Loucy (cell line): Measurements from ENCODE around the gene NR3C2.
"Not testable (repeated sequence)": the region's sequence is repeated elsewhere in the genome, so short reads cannot be mapped to it uniquely, and the experiment has no call there.

Source experiments
- H2AFZ ChIP-seq: fragments of 200-600 bp; sonication (generic); 2 replicates; pipeline ENCODE4 v1.6.0; 2016; ENCODE audit warnings: antibody characterized with exemption, mild to moderate bottlenecking, low read length, moderate library complexity
- H3F3A ChIP-seq: fragments of 200-600 bp; 2 replicates; pipeline ENCODE4 v1.6.0; 2016; ENCODE audit warnings: antibody characterized with exemption, low read depth, mild to moderate bottlenecking
- H3K27me3 ChIP-seq: fragments of 200-600 bp; sonication (generic); 2 replicates; pipeline ENCODE4 v1.6.1; 2014; ENCODE audit warnings: low read length, mild to moderate bottlenecking; ENCODE audit not compliant: insufficient read depth, poor library complexity, severe bottlenecking
- H3K36me3 ChIP-seq: fragments of 200-600 bp; sonication (generic); 2 replicates; pipeline ENCODE4 v1.6.1; 2016; ENCODE audit warnings: low read length; ENCODE audit not compliant: insufficient read depth
- H3K4me1 ChIP-seq: fragments of 200-600 bp; sonication (generic); 2 replicates; pipeline ENCODE4 v1.5.1; 2014; ENCODE audit warnings: low read length, mild to moderate bottlenecking; ENCODE audit not compliant: insufficient read depth, poor library complexity, severe bottlenecking
- H3K4me2 ChIP-seq: fragments of 200-600 bp; sonication (generic); 2 replicates; pipeline ENCODE4 v1.6.0; 2014; ENCODE audit warnings: antibody characterized with exemption, low read length, low read depth, mild to moderate bottlenecking; ENCODE audit not compliant: poor library complexity, severe bottlenecking
- H3K4me3 ChIP-seq: fragments of 200-600 bp; sonication (generic); 2 replicates; pipeline ENCODE4 v1.5.1; 2014; ENCODE audit warnings: low read length, mild to moderate bottlenecking, mixed read lengths; ENCODE audit not compliant: poor library complexity, severe bottlenecking
- H3K79me2 ChIP-seq: fragments of 200-600 bp; sonication (generic); 2 replicates; pipeline ENCODE4 v1.6.1; 2014; ENCODE audit warnings: low read length; ENCODE audit not compliant: insufficient read depth
- H3K9ac ChIP-seq: fragments of 200-600 bp; sonication (generic); 2 replicates; pipeline ENCODE4 v1.6.0; 2014; ENCODE audit warnings: mild to moderate bottlenecking, low read depth, low read length, moderate library complexity; ENCODE audit not compliant: poor library complexity, severe bottlenecking
- H3K9me2 ChIP-seq: fragments of 200-600 bp; sonication (generic); replicated peaks from 2 replicates; pipeline ENCODE4 v1.6.1; 2016; ENCODE audit warnings: low read depth, low read length, mixed read lengths
- H3K9me3 ChIP-seq: fragments of 200-600 bp; sonication (generic); 2 replicates; pipeline ENCODE4 v1.6.1; 2014; ENCODE audit warnings: mild to moderate bottlenecking, antibody characterized with exemption, low read length, low read depth; ENCODE audit not compliant: insufficient read depth
- H4K20me1 ChIP-seq: fragments of 200-600 bp; sonication (generic); 2 replicates; pipeline ENCODE4 v1.6.0; 2014; ENCODE audit warnings: antibody characterized with exemption, low read length, mild to moderate bottlenecking; ENCODE audit not compliant: insufficient read depth, poor library complexity, severe bottlenecking
- EZH2phosphoT487 ChIP-seq: fragments of 200-600 bp; IDR thresholded peaks from 2 replicates; pipeline ENCODE4 v1.6.1; 2018; ENCODE audit warnings: antibody characterized with exemption, mild to moderate bottlenecking, moderate library complexity, borderline replicate concordance
- TF ChIP-seq, protein P1 (sequence below): fragments of 200-600 bp; sonication (generic); conservative IDR thresholded peaks from 2 replicates; pipeline ENCODE4 v1.5.1; 2014; ENCODE audit warnings: mild to moderate bottlenecking, antibody characterized with exemption, low read length

The NR3C2 gene

DNA sequence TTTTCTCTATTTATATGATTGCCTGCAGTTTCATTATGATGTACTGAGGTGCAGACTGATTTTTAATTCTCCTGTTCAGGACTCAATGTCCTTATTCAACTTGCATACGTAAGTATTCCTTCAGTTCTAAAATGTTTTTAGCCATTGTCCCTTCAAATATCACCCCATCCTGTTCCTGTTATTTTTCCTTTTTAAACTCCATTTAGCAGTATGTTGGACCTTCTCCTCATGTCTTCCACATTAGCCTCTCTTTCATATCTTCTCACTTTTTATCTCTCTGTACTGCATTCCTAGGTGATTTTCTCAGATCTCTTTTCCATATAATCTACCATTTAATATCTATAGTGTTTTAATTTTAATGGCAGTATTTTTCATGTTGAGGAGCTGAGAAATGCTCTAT, 317.7 kb downstream of the NR3C2 start:
- H3K36me3 ChIP-seq = no peaks in the 10 kb centered on the region
- H3F3A ChIP-seq = no peaks in the 10 kb centered on the region
- H3K4me1 ChIP-seq = no peaks in the 10 kb centered on the region
- H3K9me2 ChIP-seq = no peaks in the 10 kb centered on the region
- H3K9me3 ChIP-seq = peaks cover 2% of the 10 kb centered on the region; the same call in 1 of the 2 replicates
- no peaks in the 10 kb centered on the region for H3K27me3 ChIP-seq
- no peaks in the 10 kb centered on the region for H4K20me1 ChIP-seq
- H3K4me2 ChIP-seq = no peak overlapping the region
- no peaks in the 10 kb centered on the region for H3K79me2 ChIP-seq
- TF ChIP-seq, protein P1, sequence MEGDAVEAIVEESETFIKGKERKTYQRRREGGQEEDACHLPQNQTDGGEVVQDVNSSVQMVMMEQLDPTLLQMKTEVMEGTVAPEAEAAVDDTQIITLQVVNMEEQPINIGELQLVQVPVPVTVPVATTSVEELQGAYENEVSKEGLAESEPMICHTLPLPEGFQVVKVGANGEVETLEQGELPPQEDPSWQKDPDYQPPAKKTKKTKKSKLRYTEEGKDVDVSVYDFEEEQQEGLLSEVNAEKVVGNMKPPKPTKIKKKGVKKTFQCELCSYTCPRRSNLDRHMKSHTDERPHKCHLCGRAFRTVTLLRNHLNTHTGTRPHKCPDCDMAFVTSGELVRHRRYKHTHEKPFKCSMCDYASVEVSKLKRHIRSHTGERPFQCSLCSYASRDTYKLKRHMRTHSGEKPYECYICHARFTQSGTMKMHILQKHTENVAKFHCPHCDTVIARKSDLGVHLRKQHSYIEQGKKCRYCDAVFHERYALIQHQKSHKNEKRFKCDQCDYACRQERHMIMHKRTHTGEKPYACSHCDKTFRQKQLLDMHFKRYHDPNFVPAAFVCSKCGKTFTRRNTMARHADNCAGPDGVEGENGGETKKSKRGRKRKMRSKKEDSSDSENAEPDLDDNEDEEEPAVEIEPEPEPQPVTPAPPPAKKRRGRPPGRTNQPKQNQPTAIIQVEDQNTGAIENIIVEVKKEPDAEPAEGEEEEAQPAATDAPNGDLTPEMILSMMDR = no peak
- TF ChIP-seq EZH2phosphoT487 = no peak
- no peak overlapping the region for H3K4me3 ChIP-seq
- no peak overlapping the region for H2AFZ ChIP-seq
- no peak overlapping the region for H3K9ac ChIP-seq

DNA sequence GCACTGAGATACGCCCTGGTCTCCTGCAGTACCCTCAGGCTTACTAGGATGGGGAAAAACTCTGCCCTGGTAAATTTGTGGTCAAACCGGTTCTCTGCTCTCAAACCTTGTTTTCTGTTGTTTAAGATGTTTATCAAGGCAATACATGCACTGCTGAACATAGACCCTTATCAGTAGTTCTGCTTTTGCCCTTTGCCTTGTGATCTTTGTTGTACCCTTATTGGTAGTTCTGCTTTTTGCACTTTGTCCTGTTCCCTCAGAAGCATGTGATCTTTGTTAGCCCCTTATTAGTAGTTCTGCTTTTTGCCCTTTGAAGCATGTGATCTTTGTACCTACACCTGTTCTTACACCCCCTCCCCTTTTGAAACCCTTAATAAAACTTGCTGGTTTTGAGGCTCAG, 319.1 kb downstream of the NR3C2 start:
- H3K36me3 ChIP-seq, H3K9me3 ChIP-seq, H3K4me3 ChIP-seq, H3F3A ChIP-seq, H3K79me2 ChIP-seq, H3K9ac ChIP-seq, H2AFZ ChIP-seq, H4K20me1 ChIP-seq, H3K4me1 ChIP-seq, H3K9me2 ChIP-seq, H3K4me2 ChIP-seq, H3K27me3 ChIP-seq: not testable (repeated sequence)

DNA sequence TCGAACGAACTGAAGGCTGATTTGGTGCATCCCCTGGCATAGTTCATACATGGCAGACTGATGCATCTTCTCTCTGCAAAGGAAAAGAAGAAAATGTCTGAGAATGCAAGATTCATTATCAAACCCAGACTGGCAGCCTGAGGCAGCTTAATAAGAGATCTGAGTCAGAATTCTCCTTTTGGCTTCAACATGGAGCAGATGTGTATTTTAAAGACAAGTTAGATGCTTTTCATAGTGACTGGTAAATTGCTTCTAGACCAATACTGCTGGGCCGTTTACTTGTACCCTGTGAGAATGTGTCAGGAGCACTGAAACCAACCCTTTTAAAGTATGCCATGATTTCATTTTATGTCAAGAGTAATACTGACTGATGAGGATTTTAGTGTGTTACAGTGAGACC, 322.0 kb downstream of the NR3C2 start:
- Histone ChIP-seq H2AFZ (no peak overlapping the region), H3K9me2 (no peaks in the 10 kb centered on the region), H3K36me3 (no peaks in the 10 kb centered on the region), H3K79me2 (no peaks in the 10 kb centered on the region), H4K20me1 (no peaks in the 10 kb centered on the region), H3K4me2 (no peak overlapping the region), H3K4me1 (no peaks in the 10 kb centered on the region), H3K4me3 (no peak overlapping the region), H3K9ac (no peak overlapping the region), H3F3A (no peaks in the 10 kb centered on the region), H3K9me3 (peaks cover 2% of the 10 kb centered on the region; the same call in 1 of the 2 replicates), H3K27me3 (no peaks in the 10 kb centered on the region)
- TF ChIP-seq EZH2phosphoT487 = no peak
- TF ChIP-seq, protein P1 = no peak

DNA sequence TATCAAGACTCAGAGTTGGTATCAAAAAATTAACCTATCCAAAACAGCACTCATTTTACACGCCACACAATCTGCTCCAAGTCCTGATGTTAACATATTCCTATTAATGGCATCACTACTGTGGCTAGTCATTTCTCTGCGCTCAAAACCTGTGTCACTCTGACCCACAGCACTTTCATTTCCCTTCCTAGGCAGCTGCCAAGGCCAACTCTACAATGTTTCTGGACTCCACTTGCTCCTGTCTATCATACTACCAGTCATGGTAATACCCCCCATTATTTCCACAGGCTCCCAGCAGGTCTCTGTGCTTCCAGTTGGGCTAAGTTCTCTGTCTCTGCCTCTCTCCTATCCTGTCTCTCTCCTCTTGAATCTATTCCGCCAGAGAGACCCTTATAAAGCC, 323.6 kb downstream of the NR3C2 start:
- no peaks in the 10 kb centered on the region for H3K36me3 ChIP-seq
- H2AFZ ChIP-seq = no peak overlapping the region
- H3F3A ChIP-seq = no peaks in the 10 kb centered on the region
- H3K9me3 ChIP-seq = no peaks in the 10 kb centered on the region
- H4K20me1 ChIP-seq = no peaks in the 10 kb centered on the region
- H3K79me2 ChIP-seq = no peaks in the 10 kb centered on the region
- H3K4me2 ChIP-seq = no peak overlapping the region
- no peaks in the 10 kb centered on the region for H3K9me2 ChIP-seq
- H3K9ac ChIP-seq = no peak overlapping the region
- H3K4me1 ChIP-seq = no peaks in the 10 kb centered on the region
- TF ChIP-seq EZH2phosphoT487 = no peak
- no peaks in the 10 kb centered on the region for H3K27me3 ChIP-seq
- H3K4me3 ChIP-seq = no peak overlapping the region
